Parathyroid adenoma (tissue), 2 donors: ENCODE results near the gene FAM3D.

Source experiments
- H2AFZ ChIP-seq: fragments of 300-600 bp; sonication (generic); one replicate; pipeline ENCODE4 v1.7.0; 2017; ENCODE audit warnings: antibody characterized with exemption, mild to moderate bottlenecking
- H3K27ac ChIP-seq: fragments of 300-600 bp; sonication (generic); one replicate; pipeline ENCODE4 v1.7.0; 2017
- H3K27me3 ChIP-seq: fragments of 300-600 bp; sonication (generic); one replicate; pipeline ENCODE4 v1.7.0; 2017; ENCODE audit warnings: low read length; ENCODE audit not compliant: control insufficient read depth, insufficient read depth
- H3K36me3 ChIP-seq: fragments of 300-600 bp; sonication (generic); one replicate; pipeline ENCODE4 v1.7.0; 2017; ENCODE audit warnings: low read length; ENCODE audit not compliant: control insufficient read depth, insufficient read depth
- H3K4me1 ChIP-seq: fragments of 300-600 bp; sonication (generic); one replicate; pipeline ENCODE4 v1.7.0; 2017; ENCODE audit warnings: control low read depth
- H3K4me2 ChIP-seq: fragments of 300-600 bp; sonication (generic); one replicate; pipeline ENCODE4 v1.7.0; 2017; ENCODE audit warnings: low read length
- H3K4me3 ChIP-seq: fragments of 300-600 bp; sonication (generic); one replicate; pipeline ENCODE4 v1.7.0; 2017; ENCODE audit warnings: low read depth, low read length
- H3K79me2 ChIP-seq: fragments of 300-600 bp; sonication (generic); one replicate; pipeline ENCODE4 v1.7.0; 2017; ENCODE audit warnings: control low read depth
- H3K9ac ChIP-seq: fragments of 300-600 bp; sonication (generic); one replicate; pipeline ENCODE4 v1.7.0; 2017; ENCODE audit warnings: mild to moderate bottlenecking
- H3K9me3 ChIP-seq: fragments of 300-600 bp; sonication (generic); one replicate; pipeline ENCODE4 v1.7.0; 2017; ENCODE audit warnings: low read length; ENCODE audit not compliant: control insufficient read depth
- TF ChIP-seq, protein P1 (sequence below): fragments of 300-600 bp; sonication (generic); IDR thresholded peaks from one replicate; pipeline ENCODE4 v1.7.0; 2017; ENCODE audit warnings: antibody characterized with exemption, mild to moderate bottlenecking
- donor health status: primary hyperparathyroidism.

FAM3D gene

GRCh38 chr3:58607816-58608215, 58.8 kb downstream of the FAM3D start:
- Histone ChIP-seq H3K9ac (no peak overlapping the region), H3K4me1 (peaks cover 15% of the 10 kb centered on the region), H3K79me2 (no peaks in the 10 kb centered on the region), H3K27me3 (no peaks in the 10 kb centered on the region), H3K4me3 (no peak overlapping the region), H3K9me3 (no peaks in the 10 kb centered on the region), H3K4me2 (no peak overlapping the region), H2AFZ (no peak overlapping the region), H3K36me3 (no peaks in the 10 kb centered on the region), H3K27ac (no peak overlapping the region)
- TF ChIP-seq, protein P1, sequence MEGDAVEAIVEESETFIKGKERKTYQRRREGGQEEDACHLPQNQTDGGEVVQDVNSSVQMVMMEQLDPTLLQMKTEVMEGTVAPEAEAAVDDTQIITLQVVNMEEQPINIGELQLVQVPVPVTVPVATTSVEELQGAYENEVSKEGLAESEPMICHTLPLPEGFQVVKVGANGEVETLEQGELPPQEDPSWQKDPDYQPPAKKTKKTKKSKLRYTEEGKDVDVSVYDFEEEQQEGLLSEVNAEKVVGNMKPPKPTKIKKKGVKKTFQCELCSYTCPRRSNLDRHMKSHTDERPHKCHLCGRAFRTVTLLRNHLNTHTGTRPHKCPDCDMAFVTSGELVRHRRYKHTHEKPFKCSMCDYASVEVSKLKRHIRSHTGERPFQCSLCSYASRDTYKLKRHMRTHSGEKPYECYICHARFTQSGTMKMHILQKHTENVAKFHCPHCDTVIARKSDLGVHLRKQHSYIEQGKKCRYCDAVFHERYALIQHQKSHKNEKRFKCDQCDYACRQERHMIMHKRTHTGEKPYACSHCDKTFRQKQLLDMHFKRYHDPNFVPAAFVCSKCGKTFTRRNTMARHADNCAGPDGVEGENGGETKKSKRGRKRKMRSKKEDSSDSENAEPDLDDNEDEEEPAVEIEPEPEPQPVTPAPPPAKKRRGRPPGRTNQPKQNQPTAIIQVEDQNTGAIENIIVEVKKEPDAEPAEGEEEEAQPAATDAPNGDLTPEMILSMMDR, result no peak

DNA sequence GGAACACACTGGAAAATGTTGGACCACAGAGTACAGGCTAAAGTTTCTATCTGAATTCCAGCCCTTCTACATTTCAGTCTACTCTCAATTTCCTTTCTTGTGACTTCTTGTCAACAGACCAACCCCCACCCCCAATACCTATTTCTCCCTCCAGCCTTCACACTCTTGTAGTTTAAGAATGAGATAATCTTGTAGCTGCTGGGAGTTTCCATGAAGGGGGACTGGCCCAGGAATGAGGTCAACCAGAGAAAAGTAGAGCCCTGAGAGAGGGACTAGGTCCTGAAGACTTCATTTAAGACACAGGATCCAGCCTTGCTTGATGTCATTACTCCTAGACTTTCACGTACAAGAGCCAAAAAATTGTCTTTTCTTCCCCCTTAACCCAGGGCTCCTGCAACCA, 59.9 kb downstream of the FAM3D start:
- no peak overlapping the region for H3K4me3 ChIP-seq
- no peaks in the 10 kb centered on the region for H3K27me3 ChIP-seq
- no peak overlapping the region for H3K9ac ChIP-seq
- H3K4me2 ChIP-seq, result no peak overlapping the region
- H3K4me1 ChIP-seq, result peaks cover 14% of the 10 kb centered on the region
- H3K27ac ChIP-seq, result no peak overlapping the region
- no peaks in the 10 kb centered on the region for H3K36me3 ChIP-seq
- no peak overlapping the region for H2AFZ ChIP-seq
- no peaks in the 10 kb centered on the region for H3K79me2 ChIP-seq
- no peaks in the 10 kb centered on the region for H3K9me3 ChIP-seq
- TF ChIP-seq, protein P1, result no peak

GRCh38 chr3:58604031-58604430, 62.5 kb downstream of the FAM3D start:
- no peak overlapping the region for H3K4me2 ChIP-seq
- no peaks in the 10 kb centered on the region for H3K27me3 ChIP-seq
- H3K9me3 ChIP-seq, result no peaks in the 10 kb centered on the region
- TF ChIP-seq, protein P1, result no peak
- H3K4me1 ChIP-seq, result peaks cover 6% of the 10 kb centered on the region
- H3K79me2 ChIP-seq, result no peaks in the 10 kb centered on the region
- H3K27ac ChIP-seq, result no peak overlapping the region
- H3K4me3 ChIP-seq, result no peak overlapping the region
- H3K9ac ChIP-seq, result no peak overlapping the region
- H2AFZ ChIP-seq, result no peak overlapping the region
- no peaks in the 10 kb centered on the region for H3K36me3 ChIP-seq

DNA sequence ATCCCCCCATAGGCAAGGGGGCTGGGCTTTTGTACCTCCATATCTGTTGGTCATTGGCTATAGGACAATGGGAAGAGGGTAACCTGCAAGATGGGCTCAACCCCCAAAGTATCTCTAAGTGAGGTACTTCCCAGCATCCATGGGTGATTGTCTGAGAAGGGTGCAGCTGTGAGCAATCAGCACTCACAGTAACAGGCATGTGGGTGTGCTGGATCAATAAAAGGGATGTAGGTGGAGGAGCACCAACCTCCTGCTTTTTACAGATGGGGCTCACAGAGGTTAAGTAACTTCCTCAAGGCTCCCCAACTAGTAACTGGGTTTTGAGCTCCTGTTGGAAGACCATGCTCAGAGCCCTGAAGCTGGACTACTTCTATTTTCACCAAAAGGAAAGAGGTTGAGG, 63.0 kb downstream of the FAM3D start:
- H3K36me3 ChIP-seq, result no peaks in the 10 kb centered on the region
- no peaks in the 10 kb centered on the region for H3K79me2 ChIP-seq
- H3K4me3 ChIP-seq, result no peak overlapping the region
- H2AFZ ChIP-seq, result no peak overlapping the region
- H3K9ac ChIP-seq, result no peak overlapping the region
- no peak overlapping the region for H3K4me2 ChIP-seq
- H3K4me1 ChIP-seq, result peaks cover 2% of the 10 kb centered on the region
- TF ChIP-seq, protein P1, result no peak
- H3K27ac ChIP-seq, result no peak overlapping the region
- H3K9me3 ChIP-seq, result no peaks in the 10 kb centered on the region
- H3K27me3 ChIP-seq, result no peaks in the 10 kb centered on the region

DNA sequence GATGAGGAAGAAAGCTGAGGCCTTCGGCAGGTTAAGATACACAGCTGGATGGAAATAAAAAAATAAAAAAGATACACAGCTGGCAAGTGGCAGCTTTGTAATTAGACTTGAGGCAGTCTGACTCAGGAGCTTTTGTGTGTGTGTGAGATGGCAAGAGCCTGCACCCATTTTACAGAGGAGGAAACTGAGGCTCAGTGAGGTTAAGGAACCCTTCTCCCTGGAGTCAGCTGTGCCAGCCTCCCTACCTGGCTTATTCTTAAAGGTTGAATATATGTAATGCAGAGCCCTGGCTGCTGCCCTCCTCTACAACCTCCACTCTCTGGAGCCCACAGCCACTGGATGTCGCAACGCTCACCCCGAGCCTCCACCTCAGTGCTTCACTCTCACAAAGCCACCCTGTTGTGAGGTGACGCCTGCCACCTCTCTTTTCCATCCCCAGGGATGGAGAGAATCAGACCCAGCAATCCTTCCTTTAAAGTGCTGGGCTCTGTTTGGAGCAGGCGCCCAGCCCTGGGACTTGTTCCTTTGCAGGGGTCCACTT, 68.7 kb downstream of the FAM3D start:
- Histone ChIP-seq H3K27me3 (no peaks in the 10 kb centered on the region), H3K4me2 (no peak overlapping the region), H3K9ac (no peak overlapping the region), H3K4me3 (no peak overlapping the region), H3K36me3 (no peaks in the 10 kb centered on the region), H3K79me2 (no peaks in the 10 kb centered on the region), H2AFZ (no peak overlapping the region), H3K27ac (no peak overlapping the region), H3K4me1 (no peaks in the 10 kb centered on the region), H3K9me3 (no peaks in the 10 kb centered on the region)
- TF ChIP-seq, protein P1, result no peak
